ENCODE measurements around the gene F2R.

GRCh38 chr5:76781775-76782174 is 65.8 kb downstream of the F2R start:
- TF ChIP-seq, protein P1, sequence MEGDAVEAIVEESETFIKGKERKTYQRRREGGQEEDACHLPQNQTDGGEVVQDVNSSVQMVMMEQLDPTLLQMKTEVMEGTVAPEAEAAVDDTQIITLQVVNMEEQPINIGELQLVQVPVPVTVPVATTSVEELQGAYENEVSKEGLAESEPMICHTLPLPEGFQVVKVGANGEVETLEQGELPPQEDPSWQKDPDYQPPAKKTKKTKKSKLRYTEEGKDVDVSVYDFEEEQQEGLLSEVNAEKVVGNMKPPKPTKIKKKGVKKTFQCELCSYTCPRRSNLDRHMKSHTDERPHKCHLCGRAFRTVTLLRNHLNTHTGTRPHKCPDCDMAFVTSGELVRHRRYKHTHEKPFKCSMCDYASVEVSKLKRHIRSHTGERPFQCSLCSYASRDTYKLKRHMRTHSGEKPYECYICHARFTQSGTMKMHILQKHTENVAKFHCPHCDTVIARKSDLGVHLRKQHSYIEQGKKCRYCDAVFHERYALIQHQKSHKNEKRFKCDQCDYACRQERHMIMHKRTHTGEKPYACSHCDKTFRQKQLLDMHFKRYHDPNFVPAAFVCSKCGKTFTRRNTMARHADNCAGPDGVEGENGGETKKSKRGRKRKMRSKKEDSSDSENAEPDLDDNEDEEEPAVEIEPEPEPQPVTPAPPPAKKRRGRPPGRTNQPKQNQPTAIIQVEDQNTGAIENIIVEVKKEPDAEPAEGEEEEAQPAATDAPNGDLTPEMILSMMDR (IDR thresholded peaks at IDR 0.05; ENCODE audit: control extremely low read depth in 1 of 3, insufficient read depth in 1 of 3, low read depth in 1 of 3, low read length in 3 of 3): no peak
- TF ChIP-seq GTF2F1 (IDR thresholded peaks at IDR 0.05; ENCODE audit: borderline replicate concordance, low read depth, low read length): no peak
- no peak for TF ChIP-seq JUN (IDR thresholded peaks at IDR 0.05; ENCODE audit: low read depth, low read length)
- TF ChIP-seq POLR2AphosphoS5 (IDR thresholded peaks at IDR 0.05; ENCODE audit: low read depth, low read length): no peak
- no peak for TF ChIP-seq RFX5 (IDR thresholded peaks at IDR 0.05; ENCODE audit: borderline replicate concordance, low read depth, low read length)
- TF ChIP-seq CREB1 (IDR thresholded peaks at IDR 0.05): no peak
- TF ChIP-seq POLR2A (IDR thresholded peaks at IDR 0.05; ENCODE audit: control extremely low read depth in 1 of 2, low read depth in 2 of 2, low read length in 2 of 2): no peak
- no peak for TF ChIP-seq SRF (IDR thresholded peaks at IDR 0.05; ENCODE audit: low read depth, low read length)
- TF ChIP-seq, protein P2, sequence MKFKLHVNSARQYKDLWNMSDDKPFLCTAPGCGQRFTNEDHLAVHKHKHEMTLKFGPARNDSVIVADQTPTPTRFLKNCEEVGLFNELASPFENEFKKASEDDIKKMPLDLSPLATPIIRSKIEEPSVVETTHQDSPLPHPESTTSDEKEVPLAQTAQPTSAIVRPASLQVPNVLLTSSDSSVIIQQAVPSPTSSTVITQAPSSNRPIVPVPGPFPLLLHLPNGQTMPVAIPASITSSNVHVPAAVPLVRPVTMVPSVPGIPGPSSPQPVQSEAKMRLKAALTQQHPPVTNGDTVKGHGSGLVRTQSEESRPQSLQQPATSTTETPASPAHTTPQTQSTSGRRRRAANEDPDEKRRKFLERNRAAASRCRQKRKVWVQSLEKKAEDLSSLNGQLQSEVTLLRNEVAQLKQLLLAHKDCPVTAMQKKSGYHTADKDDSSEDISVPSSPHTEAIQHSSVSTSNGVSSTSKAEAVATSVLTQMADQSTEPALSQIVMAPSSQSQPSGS (IDR thresholded peaks at IDR 0.05; ENCODE audit: low read length): no peak
- no peak for TF ChIP-seq EGR1 (IDR thresholded peaks at IDR 0.05; ENCODE audit: borderline replicate concordance, low read depth, low read length)

All from H1 (cell line).